Spinal cord (tissue), 10 donors: ENCODE data around the gene TBX1. TPM values are rescaled to one million over a fixed set of nuclear protein-coding genes. Genes with fewer than 3 reads are reported as not detected.
"Not testable (repeated sequence)": the region's sequence is repeated elsewhere in the genome, so short reads cannot be mapped to it uniquely, and the experiment has no call there.

ENCODE experiments used
- DNase-seq, 6 donors: peaks; one replicate each; pipeline versions ENCODE4 v3.0.0 to v3.0.0-alpha.2; 2013 to 2015; ENCODE audit warnings: low spot score in 6 of 6, low read depth in 4 of 6
- H3K27ac ChIP-seq: one replicate; pipeline ENCODE4 v1.5.1; 2013; ENCODE audit warnings: low read depth, low read length, control low read depth
- H3K27me3 ChIP-seq: one replicate; pipeline ENCODE4 v1.6.1; 2013; ENCODE audit warnings: low read length; ENCODE audit not compliant: control insufficient read depth, insufficient read depth
- H3K36me3 ChIP-seq: one replicate; pipeline ENCODE4 v1.6.1; 2013; ENCODE audit warnings: low read length; ENCODE audit not compliant: control insufficient read depth, insufficient read depth
- H3K4me1 ChIP-seq: one replicate; pipeline ENCODE4 v1.6.1; 2013; ENCODE audit warnings: low read length; ENCODE audit not compliant: control insufficient read depth, insufficient read depth
- H3K4me3 ChIP-seq: one replicate; pipeline ENCODE4 v1.5.1; 2013; ENCODE audit warnings: low read depth, low read length, control low read depth
- H3K9me3 ChIP-seq: one replicate; pipeline ENCODE4 v1.6.1; 2013; ENCODE audit warnings: low read length; ENCODE audit not compliant: control insufficient read depth, insufficient read depth
- WGBS: methylation state at CpG from one replicate; pipeline ENCODE4 v1.1.5; 2013; ENCODE audit warnings: missing lambda C conversion rate; ENCODE audit not compliant: insufficient coverage; 5-methylcytosine and 5-hydroxymethylcytosine counted together
- polyA plus RNA-seq, 2 donors: library from polyadenylated mRNA; unstranded; fragments of 120-200 nt; gene quantifications; one replicate each; pipeline ENCODE4 v1.2.1, GENCODE V29; 2013; ENCODE audit not compliant: insufficient read length in 2 of 2
- total RNA-seq, 2 donors: library from RNA; depleted of rRNA in 1 of 2; stranded (reverse); fragments of 120-200 nt in 1 of 2; fragments of >200 nt in 1 of 2; gene quantifications; one replicate each; pipeline versions ENCODE4 v1.2.3 to v1.2.4, GENCODE V29; 2013 to 2014
- donor health status: healthy.

Gene TBX1
- total and polyA plus RNA-seq, 4 donors = 0.35 to 1.3 (median 0.63) TPM; not detected in 1

GRCh38 chr22:19772673-19773469 is 12.3 kb downstream of the TBX1 start:
- 59% methylated on average over 23 of the region's 25 CpGs for WGBS
- no peak overlapping the region for H3K4me3 ChIP-seq
- H3K4me1 ChIP-seq = peaks cover 16% of the 10 kb centered on the region
- no peaks in the 10 kb centered on the region for H3K9me3 ChIP-seq
- peak in 1 of 6 donors; percentile 22 for DNase-seq
- peaks cover 39% of the 10 kb centered on the region for H3K27me3 ChIP-seq
- no peaks in the 10 kb centered on the region for H3K36me3 ChIP-seq
- no peak overlapping the region for H3K27ac ChIP-seq

DNA sequence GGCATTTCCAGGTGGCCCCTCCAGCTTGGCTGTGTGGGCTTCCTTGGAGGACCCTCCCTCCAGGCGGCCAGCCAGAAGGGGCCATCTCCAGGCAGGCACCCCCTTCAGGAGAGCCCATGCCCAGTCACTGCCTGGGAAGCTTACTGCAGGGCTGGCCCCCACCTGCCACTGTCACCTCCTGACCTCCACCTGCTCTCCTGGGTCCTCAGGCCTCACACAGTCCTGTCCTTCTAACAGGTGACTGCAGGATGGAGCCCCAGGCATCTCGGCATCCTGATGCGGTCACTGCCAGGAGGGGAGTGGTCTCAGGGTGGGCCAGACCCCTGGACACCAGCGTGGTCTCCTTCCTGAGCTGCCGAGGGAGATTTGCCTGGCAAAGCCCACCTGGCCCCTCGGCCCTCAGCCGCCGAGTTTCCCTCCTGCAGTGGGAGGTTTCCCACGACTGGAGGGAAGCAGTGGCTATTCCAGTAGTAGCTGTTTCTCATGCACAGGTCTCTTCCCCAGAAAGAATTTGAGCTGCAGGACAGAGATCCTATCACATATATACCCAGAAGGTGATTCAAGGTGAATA is 13.0 kb downstream of the TBX1 start:
- Histone ChIP-seq H3K4me3 (no peak overlapping the region), H3K36me3 (no peaks in the 10 kb centered on the region), H3K9me3 (no peaks in the 10 kb centered on the region), H3K27me3 (peaks cover 32% of the 10 kb centered on the region), H3K4me1 (peaks cover 11% of the 10 kb centered on the region), H3K27ac (no peak overlapping the region)
- DNase-seq = no peak
- 84% methylated on average over 6 of the region's 9 CpGs for WGBS

GRCh38 chr22:19774628-19775027 is 14.1 kb downstream of the TBX1 start:
- Histone ChIP-seq H3K27me3 (peaks cover 25% of the 10 kb centered on the region), H3K36me3 (no peaks in the 10 kb centered on the region), H3K4me3 (no peak overlapping the region), H3K9me3 (no peaks in the 10 kb centered on the region), H3K4me1 (peaks cover 11% of the 10 kb centered on the region), H3K27ac (no peak overlapping the region)
- DNase-seq = no peak
- 90% methylated on average over 8 of the region's 8 CpGs for WGBS

GRCh38 chr22:19775496-19776325 is 15.1 kb downstream of the TBX1 start:
- 87% methylated on average over 22 of the region's 24 CpGs for WGBS
- Histone ChIP-seq H3K4me1 (peaks cover 11% of the 10 kb centered on the region), H3K9me3 (no peaks in the 10 kb centered on the region), H3K27me3 (peaks cover 15% of the 10 kb centered on the region), H3K27ac (no peak overlapping the region), H3K36me3 (no peaks in the 10 kb centered on the region), H3K4me3 (no peak overlapping the region)
- no peak for DNase-seq

GRCh38 chr22:19776433-19777031 is 16.0 kb downstream of the TBX1 start:
- Histone ChIP-seq H3K27me3 (peaks cover 11% of the 10 kb centered on the region), H3K4me1 (peaks cover 11% of the 10 kb centered on the region)

DNA sequence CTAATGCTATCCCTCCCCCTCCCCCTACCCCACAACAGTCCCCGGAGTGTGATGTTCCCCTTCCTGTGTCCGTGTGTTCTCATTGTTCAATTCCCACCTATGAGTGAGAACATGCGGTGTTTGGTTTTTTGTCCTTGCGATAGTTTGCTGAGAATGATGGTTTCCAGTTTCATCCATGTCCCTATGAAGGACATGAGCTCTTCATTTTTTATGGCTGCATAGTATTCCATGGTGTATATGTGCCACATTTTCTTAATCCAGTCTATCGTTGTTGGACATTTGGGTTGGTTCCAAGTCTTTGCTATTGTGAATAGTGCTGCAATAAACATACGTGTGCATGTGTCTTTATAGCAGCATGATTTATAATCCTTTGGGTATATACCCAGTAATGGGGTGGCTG is 16.6 kb downstream of the TBX1 start:
- no CpG with 5 or more reads among the region's 6 CpGs for WGBS
- H3K4me3 ChIP-seq, H3K27ac ChIP-seq, DNase-seq, H3K36me3 ChIP-seq, H3K9me3 ChIP-seq: not testable (repeated sequence)
- Histone ChIP-seq H3K4me1 (peaks cover 11% of the 10 kb centered on the region), H3K27me3 (peaks cover 11% of the 10 kb centered on the region)

More at GRCh38 chr22:19776433-19777031, 16.0 kb downstream of the TBX1 start:
- 68% methylated on average over 14 of the region's 18 CpGs for WGBS
- Histone ChIP-seq H3K36me3 (no peaks in the 10 kb centered on the region), H3K27ac (no peak overlapping the region), H3K9me3 (no peaks in the 10 kb centered on the region), H3K4me3 (no peak overlapping the region)
- DNase-seq = no peak

DNA sequence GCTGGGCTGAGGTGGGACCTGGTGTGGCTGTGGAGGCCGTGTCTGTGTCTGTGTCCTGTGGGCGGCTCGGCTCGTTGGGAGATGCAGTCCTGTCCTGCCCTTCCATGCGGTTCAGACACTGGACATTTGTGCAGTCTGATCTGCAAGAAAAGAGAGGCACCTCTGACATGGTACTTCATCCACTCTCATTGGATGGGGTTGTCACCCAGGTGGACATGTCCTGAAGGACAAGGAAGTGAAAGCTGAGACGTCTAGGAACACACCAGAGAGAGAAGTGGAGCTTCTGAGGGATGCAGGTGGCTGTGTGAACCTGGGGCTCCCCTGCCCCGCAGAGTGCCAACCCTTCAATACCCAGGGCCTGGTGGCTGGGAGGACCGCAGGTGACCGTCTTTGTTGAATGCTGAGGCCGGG is 18.4 kb downstream of the TBX1 start:
- H3K4me1 ChIP-seq = no peaks in the 10 kb centered on the region
- DNase-seq = no peak
- no peaks in the 10 kb centered on the region for H3K9me3 ChIP-seq
- 95% methylated on average over 5 of the region's 10 CpGs for WGBS
- no peaks in the 10 kb centered on the region for H3K36me3 ChIP-seq
- no peak overlapping the region for H3K27ac ChIP-seq
- H3K4me3 ChIP-seq = no peak overlapping the region
- H3K27me3 ChIP-seq = peaks cover 5% of the 10 kb centered on the region

- Histone ChIP-seq H3K27me3 (peaks cover 5% of the 10 kb centered on the region), H3K27ac (no peak overlapping the region), H3K4me1 (no peaks in the 10 kb centered on the region), H3K36me3 (peaks cover 6% of the 10 kb centered on the region), H3K4me3 (no peak overlapping the region), H3K9me3 (no peaks in the 10 kb centered on the region)
- WGBS = 42% methylated on average over 10 of the region's 13 CpGs
- no peak for DNase-seq
Observed at GRCh38 chr22:19779685-19780268, 19.2 kb downstream of the TBX1 start.

DNA sequence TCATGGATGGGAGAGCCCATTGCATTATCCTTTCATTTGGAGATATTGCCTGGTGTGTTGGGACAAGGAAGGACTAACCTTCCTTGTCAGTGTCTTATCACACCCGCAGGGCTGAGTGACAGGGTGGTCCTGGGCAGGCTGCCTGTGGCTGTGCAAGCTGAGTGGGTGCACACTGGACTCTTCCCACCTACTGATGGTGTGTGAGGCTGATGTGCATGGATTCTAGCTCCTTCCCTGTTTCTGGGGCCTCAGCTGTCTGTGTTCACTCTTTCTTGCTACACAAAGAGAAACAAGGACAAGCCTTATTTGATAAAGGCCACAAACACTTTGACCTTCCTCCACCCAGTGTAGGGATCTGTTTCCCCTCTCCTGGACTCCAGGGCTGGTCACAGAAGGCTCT is 22.0 kb downstream of the TBX1 start:
- Histone ChIP-seq H3K4me3 (no peak overlapping the region), H3K4me1 (no peaks in the 10 kb centered on the region), H3K9me3 (no peaks in the 10 kb centered on the region), H3K27ac (no peak overlapping the region), H3K36me3 (peaks cover 24% of the 10 kb centered on the region), H3K27me3 (peaks cover 5% of the 10 kb centered on the region)
- no peak for DNase-seq
- WGBS = 100% methylated on average over 1 of the region's 1 CpG
